ENCODE data around the gene ADTRP. TPM values are rescaled to one million over a fixed set of nuclear protein-coding genes. Genes with fewer than 3 reads are reported as not detected.

The ADTRP gene
- polyA plus RNA-seq, 2 donors = 0.31 to 0.35 TPM

- peaks cover 0 to 16% of the 10 kb centered on the region in 2 donors for H3K4me1 ChIP-seq (ENCODE audit: control insufficient read depth in 2 of 2, insufficient read depth in 2 of 2, low read length in 1 of 2)
- no peaks in the 10 kb centered on the region for H3K36me3 ChIP-seq (ENCODE audit: control insufficient read depth in 2 of 2, insufficient read depth in 2 of 2, low read length in 1 of 2)
- peak overlapping the region; percentile 84 to 98 for H3K27ac ChIP-seq (ENCODE audit: low read depth in 2 of 2, low read length in 1 of 2)
- no peak overlapping the region for H3K4me3 ChIP-seq (ENCODE audit: low read depth in 1 of 2, low read length in 2 of 2)
- H3K9me3 ChIP-seq (ENCODE audit: control insufficient read depth in 2 of 2, insufficient read depth in 1 of 2, low read depth in 1 of 2, low read length in 1 of 2) = no peaks in the 10 kb centered on the region
- 36 to 50% methylated on average over 27 of the region's 27 CpGs for WGBS, 2 donors
- no peaks in the 10 kb centered on the region for H3K27me3 ChIP-seq (ENCODE audit: control insufficient read depth in 1 of 2, insufficient read depth in 2 of 2, low read length in 2 of 2)
Measured at GRCh38 chr6:11770546-11771466, 7.8 kb downstream of the ADTRP start.

- 41 to 46% methylated on average over 11 of the region's 11 CpGs for WGBS, 2 donors
- Histone ChIP-seq H3K27me3 (ENCODE audit: control insufficient read depth in 1 of 2, insufficient read depth in 2 of 2, low read length in 2 of 2) (no peaks in the 10 kb centered on the region), H3K27ac (ENCODE audit: low read depth in 2 of 2, low read length in 1 of 2) (peak overlapping the region; percentile 84 to 93), H3K4me3 (ENCODE audit: low read depth in 1 of 2, low read length in 2 of 2) (no peak overlapping the region), H3K4me1 (ENCODE audit: control insufficient read depth in 2 of 2, insufficient read depth in 2 of 2, low read length in 1 of 2) (peaks cover 0 to 16% of the 10 kb centered on the region in 2 donors), H3K36me3 (ENCODE audit: control insufficient read depth in 2 of 2, insufficient read depth in 2 of 2, low read length in 1 of 2) (no peaks in the 10 kb centered on the region), H3K9me3 (ENCODE audit: control insufficient read depth in 2 of 2, insufficient read depth in 1 of 2, low read depth in 1 of 2, low read length in 1 of 2) (no peaks in the 10 kb centered on the region)
Measured at GRCh38 chr6:11769811-11770545, 8.6 kb downstream of the ADTRP start.

GRCh38 chr6:11769244-11769643 is 9.4 kb downstream of the ADTRP start:
- H3K9me3 ChIP-seq (ENCODE audit: control insufficient read depth in 2 of 2, insufficient read depth in 1 of 2, low read depth in 1 of 2, low read length in 1 of 2) = no peaks in the 10 kb centered on the region
- 95 to 96% methylated on average over 2 of the region's 2 CpGs for WGBS, 2 donors
- H3K27ac ChIP-seq (ENCODE audit: low read depth in 2 of 2, low read length in 1 of 2) = no peak overlapping the region
- peaks cover 0 to 16% of the 10 kb centered on the region in 2 donors for H3K4me1 ChIP-seq (ENCODE audit: control insufficient read depth in 2 of 2, insufficient read depth in 2 of 2, low read length in 1 of 2)
- no peak overlapping the region for H3K4me3 ChIP-seq (ENCODE audit: low read depth in 1 of 2, low read length in 2 of 2)
- no peaks in the 10 kb centered on the region for H3K27me3 ChIP-seq (ENCODE audit: control insufficient read depth in 1 of 2, insufficient read depth in 2 of 2, low read length in 2 of 2)
- H3K36me3 ChIP-seq (ENCODE audit: control insufficient read depth in 2 of 2, insufficient read depth in 2 of 2, low read length in 1 of 2) = no peaks in the 10 kb centered on the region

GRCh38 chr6:11767978-11768756 is 10.4 kb downstream of the ADTRP start:
- no peaks in the 10 kb centered on the region for H3K36me3 ChIP-seq (ENCODE audit: control insufficient read depth in 2 of 2, insufficient read depth in 2 of 2, low read length in 1 of 2)
- no peak overlapping the region for H3K4me3 ChIP-seq (ENCODE audit: low read depth in 1 of 2, low read length in 2 of 2)
- no peak overlapping the region for H3K27ac ChIP-seq (ENCODE audit: low read depth in 2 of 2, low read length in 1 of 2)
- no peaks in the 10 kb centered on the region for H3K9me3 ChIP-seq (ENCODE audit: control insufficient read depth in 2 of 2, insufficient read depth in 1 of 2, low read depth in 1 of 2, low read length in 1 of 2)
- 89 to 93% methylated on average over 7 of the region's 7 CpGs for WGBS, 2 donors
- no peaks in the 10 kb centered on the region for H3K27me3 ChIP-seq (ENCODE audit: control insufficient read depth in 1 of 2, insufficient read depth in 2 of 2, low read length in 2 of 2)
- peaks cover 0 to 12% of the 10 kb centered on the region in 2 donors for H3K4me1 ChIP-seq (ENCODE audit: control insufficient read depth in 2 of 2, insufficient read depth in 2 of 2, low read length in 1 of 2)

- 87 to 91% methylated on average over 2 of the region's 2 CpGs for WGBS, 2 donors
- H3K36me3 ChIP-seq (ENCODE audit: control insufficient read depth in 2 of 2, insufficient read depth in 2 of 2, low read length in 1 of 2) = no peaks in the 10 kb centered on the region
- no peaks in the 10 kb centered on the region for H3K27me3 ChIP-seq (ENCODE audit: control insufficient read depth in 1 of 2, insufficient read depth in 2 of 2, low read length in 2 of 2)
- H3K9me3 ChIP-seq (ENCODE audit: control insufficient read depth in 2 of 2, insufficient read depth in 1 of 2, low read depth in 1 of 2, low read length in 1 of 2) = no peaks in the 10 kb centered on the region
- no peak overlapping the region for H3K27ac ChIP-seq (ENCODE audit: low read depth in 2 of 2, low read length in 1 of 2)
- peaks cover 0 to 9% of the 10 kb centered on the region in 2 donors for H3K4me1 ChIP-seq (ENCODE audit: control insufficient read depth in 2 of 2, insufficient read depth in 2 of 2, low read length in 1 of 2)
- H3K4me3 ChIP-seq (ENCODE audit: low read depth in 1 of 2, low read length in 2 of 2) = no peak overlapping the region
Measured at GRCh38 chr6:11767458-11767857, 11.1 kb downstream of the ADTRP start.

- H3K9me3 ChIP-seq (ENCODE audit: control insufficient read depth in 2 of 2, insufficient read depth in 1 of 2, low read depth in 1 of 2, low read length in 1 of 2) = no peaks in the 10 kb centered on the region
- H3K36me3 ChIP-seq (ENCODE audit: control insufficient read depth in 2 of 2, insufficient read depth in 2 of 2, low read length in 1 of 2) = no peaks in the 10 kb centered on the region
- 61 to 63% methylated on average over 8 of the region's 8 CpGs for WGBS, 2 donors
- peak overlapping the region in 1 of 2 donors; percentile 37 for H3K27ac ChIP-seq (ENCODE audit: low read depth in 2 of 2, low read length in 1 of 2)
- no peak overlapping the region for H3K4me3 ChIP-seq (ENCODE audit: low read depth in 1 of 2, low read length in 2 of 2)
- H3K27me3 ChIP-seq (ENCODE audit: control insufficient read depth in 1 of 2, insufficient read depth in 2 of 2, low read length in 2 of 2) = no peaks in the 10 kb centered on the region
- peaks cover 0 to 9% of the 10 kb centered on the region in 2 donors for H3K4me1 ChIP-seq (ENCODE audit: control insufficient read depth in 2 of 2, insufficient read depth in 2 of 2, low read length in 1 of 2)
Measured at GRCh38 chr6:11766589-11767450, 11.8 kb downstream of the ADTRP start.

- Histone ChIP-seq H3K36me3 (ENCODE audit: control insufficient read depth in 2 of 2, insufficient read depth in 2 of 2, low read length in 1 of 2) (no peaks in the 10 kb centered on the region), H3K4me3 (ENCODE audit: low read depth in 1 of 2, low read length in 2 of 2) (no peak overlapping the region), H3K4me1 (ENCODE audit: control insufficient read depth in 2 of 2, insufficient read depth in 2 of 2, low read length in 1 of 2) (peaks cover 0 to 3% of the 10 kb centered on the region in 2 donors), H3K27ac (ENCODE audit: low read depth in 2 of 2, low read length in 1 of 2) (no peak overlapping the region), H3K27me3 (ENCODE audit: control insufficient read depth in 1 of 2, insufficient read depth in 2 of 2, low read length in 2 of 2) (no peaks in the 10 kb centered on the region), H3K9me3 (ENCODE audit: control insufficient read depth in 2 of 2, insufficient read depth in 1 of 2, low read depth in 1 of 2, low read length in 1 of 2) (no peaks in the 10 kb centered on the region)
- WGBS, 2 donors = 48 to 61% methylated on average over 2 of the region's 2 CpGs
Measured at GRCh38 chr6:11766043-11766442, 12.6 kb downstream of the ADTRP start.

GRCh38 chr6:11764250-11764604 is 14.4 kb downstream of the ADTRP start:
- WGBS, 2 donors = 96 to 97% methylated on average over 1 of the region's 1 CpG
- H3K27ac ChIP-seq (ENCODE audit: low read depth in 2 of 2, low read length in 1 of 2) = no peak overlapping the region
- no peak overlapping the region for H3K4me3 ChIP-seq (ENCODE audit: low read depth in 1 of 2, low read length in 2 of 2)
- H3K9me3 ChIP-seq (ENCODE audit: control insufficient read depth in 2 of 2, insufficient read depth in 1 of 2, low read depth in 1 of 2, low read length in 1 of 2) = no peaks in the 10 kb centered on the region
- H3K27me3 ChIP-seq (ENCODE audit: control insufficient read depth in 1 of 2, insufficient read depth in 2 of 2, low read length in 2 of 2) = no peaks in the 10 kb centered on the region
- no peaks in the 10 kb centered on the region for H3K4me1 ChIP-seq (ENCODE audit: control insufficient read depth in 2 of 2, insufficient read depth in 2 of 2, low read length in 1 of 2)
- no peaks in the 10 kb centered on the region for H3K36me3 ChIP-seq (ENCODE audit: control insufficient read depth in 2 of 2, insufficient read depth in 2 of 2, low read length in 1 of 2)

Data from esophagus (tissue), 2 donors.